DND-41 (cell line): ENCODE measurements around the gene NRP1.

Experiments
- EZH2 ChIP-seq: IDR thresholded peaks from 3 replicates; pipeline ENCODE4 v1.6.1; 2012; ENCODE audit warnings: borderline replicate concordance, low read depth, mild to moderate bottlenecking, moderate library complexity, low read length, inconsistent platforms; ENCODE audit not compliant: severe bottlenecking
- TF ChIP-seq, protein P1 (sequence below): IDR thresholded peaks from 2 replicates; pipeline ENCODE4 v1.5.1; 2012; ENCODE audit warnings: borderline replicate concordance, low read length, moderate library complexity, mild to moderate bottlenecking; ENCODE audit not compliant: poor library complexity, severe bottlenecking; ENCODE audit errors: extremely low read depth

GRCh38 chr10:33341637-33342036 is 7.2 kb upstream of the NRP1 start:
- TF ChIP-seq, protein P1, sequence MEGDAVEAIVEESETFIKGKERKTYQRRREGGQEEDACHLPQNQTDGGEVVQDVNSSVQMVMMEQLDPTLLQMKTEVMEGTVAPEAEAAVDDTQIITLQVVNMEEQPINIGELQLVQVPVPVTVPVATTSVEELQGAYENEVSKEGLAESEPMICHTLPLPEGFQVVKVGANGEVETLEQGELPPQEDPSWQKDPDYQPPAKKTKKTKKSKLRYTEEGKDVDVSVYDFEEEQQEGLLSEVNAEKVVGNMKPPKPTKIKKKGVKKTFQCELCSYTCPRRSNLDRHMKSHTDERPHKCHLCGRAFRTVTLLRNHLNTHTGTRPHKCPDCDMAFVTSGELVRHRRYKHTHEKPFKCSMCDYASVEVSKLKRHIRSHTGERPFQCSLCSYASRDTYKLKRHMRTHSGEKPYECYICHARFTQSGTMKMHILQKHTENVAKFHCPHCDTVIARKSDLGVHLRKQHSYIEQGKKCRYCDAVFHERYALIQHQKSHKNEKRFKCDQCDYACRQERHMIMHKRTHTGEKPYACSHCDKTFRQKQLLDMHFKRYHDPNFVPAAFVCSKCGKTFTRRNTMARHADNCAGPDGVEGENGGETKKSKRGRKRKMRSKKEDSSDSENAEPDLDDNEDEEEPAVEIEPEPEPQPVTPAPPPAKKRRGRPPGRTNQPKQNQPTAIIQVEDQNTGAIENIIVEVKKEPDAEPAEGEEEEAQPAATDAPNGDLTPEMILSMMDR: no peak
- no peak for TF ChIP-seq EZH2
